DOHH2 (cell line): Measurements from ENCODE around the gene APOA5.

Experiments
- H3F3A ChIP-seq: fragments of 200-600 bp; sonication (generic), shearing (Covaris generic); 2 replicates; pipeline ENCODE4 v1.6.0; 2016; ENCODE audit warnings: antibody characterized with exemption, mild to moderate bottlenecking; ENCODE audit not compliant: control insufficient read depth, insufficient read depth
- H3K27ac ChIP-seq: fragments of 200-600 bp; sonication (generic); 2 replicates; pipeline ENCODE4 v1.5.1; 2014; ENCODE audit warnings: low read depth, mild to moderate bottlenecking, low read length, moderate library complexity
- H3K27me3 ChIP-seq: fragments of 200-600 bp; sonication (generic); 2 replicates; pipeline ENCODE4 v1.6.1; 2014; ENCODE audit warnings: mild to moderate bottlenecking, low read length, mixed read lengths; ENCODE audit not compliant: control insufficient read depth
- H3K36me3 ChIP-seq: fragments of 200-600 bp; sonication (generic); 2 replicates; pipeline ENCODE4 v1.6.1; 2014; ENCODE audit warnings: mild to moderate bottlenecking, low read length, moderate library complexity, mixed read lengths; ENCODE audit not compliant: control insufficient read depth
- H3K4me1 ChIP-seq: fragments of 200-600 bp; sonication (generic); 2 replicates; pipeline ENCODE4 v1.6.1; 2014; ENCODE audit warnings: mild to moderate bottlenecking, low read length, mixed read lengths; ENCODE audit not compliant: control insufficient read depth
- H3K4me2 ChIP-seq: fragments of 200-600 bp; sonication (generic); 2 replicates; pipeline ENCODE4 v1.6.0; 2014; ENCODE audit warnings: mild to moderate bottlenecking, low read length, moderate library complexity
- H3K4me3 ChIP-seq: fragments of 200-600 bp; sonication (generic); 2 replicates; pipeline ENCODE4 v1.5.1; 2014; ENCODE audit warnings: mild to moderate bottlenecking, low read length, mixed read lengths
- H3K79me2 ChIP-seq: fragments of 200-600 bp; sonication (generic); 2 replicates; pipeline ENCODE4 v1.6.1; 2014; ENCODE audit warnings: mild to moderate bottlenecking, low read length, mixed read lengths; ENCODE audit not compliant: control insufficient read depth
- H3K9me2 ChIP-seq: fragments of 200-600 bp; sonication (generic); replicated peaks from 2 replicates; pipeline ENCODE4 v1.6.1; 2014; ENCODE audit warnings: mild to moderate bottlenecking, low read length, mixed read lengths; ENCODE audit not compliant: control insufficient read depth
- H3K9me3 ChIP-seq: fragments of 200-600 bp; sonication (generic); 2 replicates; pipeline ENCODE4 v1.6.1; 2014; ENCODE audit warnings: antibody characterized with exemption, low read length, mixed read lengths; ENCODE audit not compliant: control insufficient read depth, insufficient read depth
- H4K20me1 ChIP-seq: fragments of 200-600 bp; sonication (generic); 2 replicates; pipeline ENCODE4 v1.6.0; 2014; ENCODE audit warnings: low read depth, mild to moderate bottlenecking, antibody characterized with exemption, low read length, moderate library complexity; ENCODE audit not compliant: control insufficient read depth, insufficient read depth
- CTCF ChIP-seq: fragments of 200-600 bp; sonication (generic); IDR thresholded peaks from one replicate; pipeline ENCODE4 v1.5.1; 2014; ENCODE audit warnings: antibody characterized with exemption, mild to moderate bottlenecking, low read depth, low read length; ENCODE audit not compliant: poor library complexity, severe bottlenecking
- EZH2phosphoT487 ChIP-seq: fragments of 200-600 bp; sonication (generic); IDR thresholded peaks from 2 replicates; pipeline ENCODE4 v1.6.1; 2017; ENCODE audit warnings: borderline replicate concordance, mild to moderate bottlenecking, antibody characterized with exemption, low read length, moderate library complexity, mixed read lengths

APOA5 gene, protein sequence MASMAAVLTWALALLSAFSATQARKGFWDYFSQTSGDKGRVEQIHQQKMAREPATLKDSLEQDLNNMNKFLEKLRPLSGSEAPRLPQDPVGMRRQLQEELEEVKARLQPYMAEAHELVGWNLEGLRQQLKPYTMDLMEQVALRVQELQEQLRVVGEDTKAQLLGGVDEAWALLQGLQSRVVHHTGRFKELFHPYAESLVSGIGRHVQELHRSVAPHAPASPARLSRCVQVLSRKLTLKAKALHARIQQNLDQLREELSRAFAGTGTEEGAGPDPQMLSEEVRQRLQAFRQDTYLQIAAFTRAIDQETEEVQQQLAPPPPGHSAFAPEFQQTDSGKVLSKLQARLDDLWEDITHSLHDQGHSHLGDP

GRCh38 chr11:116791813-116792143, at the start of gene APOA5:
TSS of gene APOA5 (minus strand) at chr11:116791879. CDS start at chr11:116791860, 19 bp downstream.
- peaks cover 13% of the 10 kb centered on the region for H3K79me2 ChIP-seq
- TF ChIP-seq EZH2phosphoT487 = no peak
- TF ChIP-seq CTCF = no peak
- peaks cover 9% of the 10 kb centered on the region for H3K36me3 ChIP-seq
- H3K4me1 ChIP-seq = peaks cover 14% of the 10 kb centered on the region
- no peak within 1 kb of the TSS for H3K4me2 ChIP-seq
- no peaks in the 10 kb centered on the region for H4K20me1 ChIP-seq
- H3K4me3 ChIP-seq = no peak within 1 kb of the TSS
- H3F3A ChIP-seq = no peaks in the 10 kb centered on the region
- H3K27ac ChIP-seq = no peak within 1 kb of the TSS
- no peaks in the 10 kb centered on the region for H3K9me3 ChIP-seq
- H3K27me3 ChIP-seq = no peaks in the 10 kb centered on the region
- H3K9me2 ChIP-seq = no peaks in the 10 kb centered on the region

DNA sequence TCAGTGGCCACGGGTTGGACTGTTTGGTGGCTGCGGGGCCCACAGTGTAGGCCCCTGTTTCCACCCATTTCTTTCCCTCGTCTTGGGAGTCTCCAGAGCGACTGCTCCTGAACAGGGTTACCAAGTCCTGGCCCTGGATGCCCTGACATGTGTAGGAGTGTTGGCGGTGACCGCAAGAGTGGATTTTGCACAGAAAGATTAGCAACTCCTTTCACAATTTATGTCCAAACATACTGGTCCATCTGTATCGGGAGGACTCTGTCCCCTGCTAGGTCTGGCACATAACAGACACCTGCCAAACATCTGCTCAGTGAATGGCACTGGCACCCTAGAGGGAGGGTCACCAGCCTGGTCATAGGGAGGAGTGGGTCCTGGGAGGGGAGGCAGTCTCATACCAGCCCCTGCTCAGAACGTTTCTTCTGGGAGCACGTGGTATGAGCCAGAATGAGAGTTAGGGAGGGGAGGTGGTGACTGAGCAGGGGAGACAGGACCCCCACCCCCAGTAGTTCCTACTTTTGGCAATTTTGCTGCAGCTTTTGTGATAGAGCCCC, 49.1 kb upstream of the APOA5 start:
- Histone ChIP-seq H3F3A (no peaks in the 10 kb centered on the region), H4K20me1 (no peaks in the 10 kb centered on the region), H3K9me2 (no peaks in the 10 kb centered on the region), H3K9me3 (no peaks in the 10 kb centered on the region), H3K27me3 (no peaks in the 10 kb centered on the region), H3K4me3 (no peak overlapping the region), H3K27ac (no peak overlapping the region), H3K79me2 (no peaks in the 10 kb centered on the region), H3K4me1 (peaks cover 5% of the 10 kb centered on the region), H3K36me3 (peaks cover 9% of the 10 kb centered on the region), H3K4me2 (no peak overlapping the region)
- no peak for TF ChIP-seq EZH2phosphoT487
- no peak for TF ChIP-seq CTCF

DNA sequence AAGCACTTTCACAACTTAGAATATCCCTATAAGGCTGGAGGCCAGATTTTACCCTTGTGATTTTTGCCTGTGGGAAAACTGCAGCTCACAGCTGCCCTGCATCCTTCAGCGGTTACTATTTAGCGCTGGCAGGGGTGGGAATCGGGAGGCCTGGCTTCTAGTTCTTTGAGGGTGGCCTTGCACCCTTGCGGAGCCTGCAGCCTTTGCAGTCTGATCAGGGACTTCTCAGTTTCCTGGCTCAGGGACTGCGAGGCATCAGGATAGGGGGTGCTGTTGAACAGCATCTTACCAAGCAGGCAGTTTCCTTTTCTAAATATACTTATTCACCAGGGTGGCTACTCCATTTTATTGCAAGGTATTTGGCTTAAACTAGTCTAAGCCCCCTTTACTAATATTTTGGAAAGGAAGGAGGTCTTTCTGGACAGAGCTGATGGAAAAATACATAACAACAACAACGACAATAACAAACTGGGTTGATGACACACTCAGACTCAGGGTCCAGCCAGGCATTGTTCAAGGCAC, 48.6 kb upstream of the APOA5 start:
- no peaks in the 10 kb centered on the region for H4K20me1 ChIP-seq
- peaks cover 7% of the 10 kb centered on the region for H3K36me3 ChIP-seq
- no peaks in the 10 kb centered on the region for H3F3A ChIP-seq
- H3K27me3 ChIP-seq = no peaks in the 10 kb centered on the region
- no peaks in the 10 kb centered on the region for H3K9me3 ChIP-seq
- H3K4me2 ChIP-seq = no peak overlapping the region
- no peak for TF ChIP-seq CTCF
- no peak for TF ChIP-seq EZH2phosphoT487
- H3K27ac ChIP-seq = no peak overlapping the region
- no peak overlapping the region for H3K4me3 ChIP-seq
- no peaks in the 10 kb centered on the region for H3K79me2 ChIP-seq
- H3K4me1 ChIP-seq = peaks cover 10% of the 10 kb centered on the region
- no peaks in the 10 kb centered on the region for H3K9me2 ChIP-seq
